Measurements from ENCODE around the gene FDCSP. TPM values are rescaled to one million over a fixed set of nuclear protein-coding genes. Genes with fewer than 3 reads are reported as not detected.

The FDCSP gene
- total RNA-seq, 4 donors from 2014 or later = 19.1 TPM; not detected in 3

- H3K4me3 ChIP-seq = no peak overlapping the region
- 62 to 63% methylated on average over 6 of the region's 6 CpGs for WGBS, 2 donors (ENCODE audit: low coverage in 1 of 2)
- H3K9me3 ChIP-seq = no peaks in the 10 kb centered on the region
- no peak for ATAC-seq
- no peak for TF ChIP-seq EP300 (IDR thresholded peaks at IDR 0.05)
- TF ChIP-seq, protein P1, sequence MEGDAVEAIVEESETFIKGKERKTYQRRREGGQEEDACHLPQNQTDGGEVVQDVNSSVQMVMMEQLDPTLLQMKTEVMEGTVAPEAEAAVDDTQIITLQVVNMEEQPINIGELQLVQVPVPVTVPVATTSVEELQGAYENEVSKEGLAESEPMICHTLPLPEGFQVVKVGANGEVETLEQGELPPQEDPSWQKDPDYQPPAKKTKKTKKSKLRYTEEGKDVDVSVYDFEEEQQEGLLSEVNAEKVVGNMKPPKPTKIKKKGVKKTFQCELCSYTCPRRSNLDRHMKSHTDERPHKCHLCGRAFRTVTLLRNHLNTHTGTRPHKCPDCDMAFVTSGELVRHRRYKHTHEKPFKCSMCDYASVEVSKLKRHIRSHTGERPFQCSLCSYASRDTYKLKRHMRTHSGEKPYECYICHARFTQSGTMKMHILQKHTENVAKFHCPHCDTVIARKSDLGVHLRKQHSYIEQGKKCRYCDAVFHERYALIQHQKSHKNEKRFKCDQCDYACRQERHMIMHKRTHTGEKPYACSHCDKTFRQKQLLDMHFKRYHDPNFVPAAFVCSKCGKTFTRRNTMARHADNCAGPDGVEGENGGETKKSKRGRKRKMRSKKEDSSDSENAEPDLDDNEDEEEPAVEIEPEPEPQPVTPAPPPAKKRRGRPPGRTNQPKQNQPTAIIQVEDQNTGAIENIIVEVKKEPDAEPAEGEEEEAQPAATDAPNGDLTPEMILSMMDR (IDR thresholded peaks at IDR 0.05) = peak in 1 of 4 experiments; percentile 37
- H3K4me1 ChIP-seq = no peaks in the 10 kb centered on the region
- no peaks in the 10 kb centered on the region for H3K27me3 ChIP-seq
- no peak overlapping the region for H3K27ac ChIP-seq
- H3K36me3 ChIP-seq = no peaks in the 10 kb centered on the region
These were observed 42.6 kb upstream of the FDCSP start for GRCh38 chr4:70183168-70183939.

GRCh38 chr4:70183940-70184246 is 42.0 kb upstream of the FDCSP start:
- Histone ChIP-seq H3K4me1 (no peaks in the 10 kb centered on the region), H3K27me3 (no peaks in the 10 kb centered on the region), H3K36me3 (no peaks in the 10 kb centered on the region), H3K4me3 (no peak overlapping the region), H3K9me3 (no peaks in the 10 kb centered on the region), H3K27ac (no peak overlapping the region)
- 75 to 78% methylated on average over 1 of the region's 1 CpG for WGBS, 2 donors (ENCODE audit: low coverage in 1 of 2)
- ATAC-seq = no peak
- TF ChIP-seq POLR2AphosphoS5 (IDR thresholded peaks at IDR 0.05) (no peak), EP300 (IDR thresholded peaks at IDR 0.05) (no peak)
- TF ChIP-seq, protein P1 (IDR thresholded peaks at IDR 0.05) = peak in 1 of 4 experiments; percentile 5

DNA sequence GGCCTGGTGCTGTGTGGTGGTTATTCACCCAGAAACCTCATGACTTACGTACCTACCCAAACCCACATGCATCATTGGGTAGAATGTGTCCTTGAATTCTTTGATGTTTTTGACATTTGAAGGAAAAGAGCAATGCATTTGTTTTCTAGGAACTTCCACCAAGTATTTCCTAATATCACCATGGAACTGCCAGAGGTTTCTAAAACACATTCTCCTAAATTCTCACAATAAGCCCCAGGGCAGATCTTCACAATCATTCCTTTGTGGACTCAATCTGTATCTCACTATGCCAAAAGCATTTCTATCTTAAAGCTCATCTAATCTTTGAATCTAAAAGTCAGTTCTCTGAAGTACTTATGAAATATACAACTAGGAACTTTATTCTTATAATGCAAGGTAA is 38.7 kb upstream of the FDCSP start:
- H3K4me3 ChIP-seq = no peak overlapping the region

GRCh38 chr4:70190579-70190978 is 35.3 kb upstream of the FDCSP start:
- Histone ChIP-seq H3K36me3 (no peaks in the 10 kb centered on the region), H3K27me3 (no peaks in the 10 kb centered on the region), H3K4me3 (no peak overlapping the region), H3K4me1 (no peaks in the 10 kb centered on the region), H3K27ac (no peak overlapping the region), H3K9me3 (no peaks in the 10 kb centered on the region)
- no peak for ATAC-seq
- WGBS, 2 donors (ENCODE audit: low coverage in 1 of 2) = 86 to 93% methylated on average over 1 of the region's 1 CpG
- TF ChIP-seq, protein P1 (IDR thresholded peaks at IDR 0.05) = no peak
- TF ChIP-seq EP300 (IDR thresholded peaks at IDR 0.05) (no peak), POLR2A (IDR thresholded peaks at IDR 0.05) (no peak)

More for the DNA sequence above, 38.7 kb upstream of the FDCSP start:
- no peak for TF ChIP-seq POLR2AphosphoS5 (IDR thresholded peaks at IDR 0.05)
- H3K36me3 ChIP-seq = no peaks in the 10 kb centered on the region
- no peaks in the 10 kb centered on the region for H3K9me3 ChIP-seq
- WGBS, 2 donors (ENCODE audit: low coverage in 1 of 2) = 100% methylated on average over 1 of the region's 1 CpG
- ATAC-seq = no peak
- no peaks in the 10 kb centered on the region for H3K27me3 ChIP-seq
- H3K4me1 ChIP-seq = no peaks in the 10 kb centered on the region
- H3K27ac ChIP-seq = no peak overlapping the region

DNA sequence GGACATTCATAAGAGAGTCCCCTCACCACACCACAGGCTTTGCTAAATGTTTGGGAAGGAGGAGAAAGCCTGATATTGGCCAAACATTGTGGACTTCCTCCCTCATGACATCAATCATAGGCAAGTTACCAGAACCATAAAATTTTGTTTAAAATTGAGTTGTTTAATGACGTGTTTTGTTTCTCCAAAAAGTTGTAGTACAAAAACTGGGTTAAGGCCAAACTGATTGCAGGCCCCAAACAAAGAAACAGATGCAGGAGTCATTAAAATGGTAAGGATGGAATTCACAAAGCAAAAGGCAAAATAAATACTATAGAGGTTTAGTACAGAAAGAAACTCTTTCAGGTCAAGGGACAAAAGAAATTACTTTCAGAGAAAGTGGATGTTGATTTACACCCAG is 34.3 kb upstream of the FDCSP start:
- TF ChIP-seq, protein P1 (IDR thresholded peaks at IDR 0.05) = no peak
- ATAC-seq = no peak
- Histone ChIP-seq H3K4me3 (no peak overlapping the region), H3K4me1 (no peaks in the 10 kb centered on the region), H3K36me3 (no peaks in the 10 kb centered on the region), H3K9me3 (no peaks in the 10 kb centered on the region), H3K27ac (no peak overlapping the region), H3K27me3 (no peaks in the 10 kb centered on the region)
- WGBS, 2 donors (ENCODE audit: low coverage in 1 of 2) = 35 to 86% methylated on average over 1 of the region's 1 CpG
